Measurements from ENCODE around the gene METTL2B.

- no peak for TF ChIP-seq POLR2A (IDR thresholded peaks at IDR 0.05; ENCODE audit: low read length)
- no peak for TF ChIP-seq GATA1 (IDR thresholded peaks at IDR 0.05; ENCODE audit: low read depth, low read length)
These were observed 74.4 kb downstream of the METTL2B start for GRCh38 chr7:128550920-128551319.

Measured in erythroblast (primary cell).